HG03064 (cell line): ENCODE measurements around the gene MRPS34.

ENCODE experiments used
- ATAC-seq: cut with Tn5 transposase; IDR thresholded peaks from one replicate; pipeline ENCODE4 v1.9.1; 2021; ENCODE audit warnings: low read depth; ENCODE audit not compliant: unreplicated experiment

MRPS34 gene

DNA sequence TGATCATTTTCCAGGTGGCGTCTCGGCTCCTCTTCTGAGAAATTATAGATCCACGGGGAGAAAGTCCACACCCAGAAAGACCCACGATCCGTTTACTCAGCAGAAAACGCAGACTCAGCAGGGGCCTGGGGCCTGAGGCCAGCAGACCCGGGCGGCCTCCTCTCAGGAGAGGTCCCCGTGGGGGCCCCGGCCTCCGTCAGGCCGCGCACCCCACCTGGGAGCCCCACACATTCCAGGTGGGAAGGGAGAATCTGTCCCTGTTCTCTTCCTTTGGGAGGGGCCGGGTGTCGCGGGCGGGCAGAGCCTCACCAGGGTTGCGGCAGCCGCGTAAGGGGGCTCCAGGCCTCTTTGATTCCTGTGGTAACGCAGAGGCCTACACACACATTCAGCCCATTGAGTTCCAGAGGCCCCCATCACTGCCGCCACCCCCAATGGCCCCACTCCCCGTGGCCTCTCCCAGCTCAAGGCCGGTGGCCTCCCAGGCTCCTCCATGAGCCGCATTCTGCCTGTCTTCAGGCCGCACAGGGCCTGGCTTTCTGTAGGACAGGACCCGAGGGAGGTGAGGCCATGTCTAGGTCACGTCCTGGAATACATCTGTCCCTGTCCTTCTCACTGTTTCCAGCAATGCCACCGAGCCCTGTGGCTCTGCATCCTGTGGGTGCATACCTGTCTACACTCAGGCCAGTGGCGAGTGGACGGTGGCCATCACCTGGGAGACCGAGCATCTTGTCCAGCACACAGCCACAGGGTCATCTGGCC is 22.2 kb upstream of the MRPS34 start:
- ATAC-seq, result no peak

DNA sequence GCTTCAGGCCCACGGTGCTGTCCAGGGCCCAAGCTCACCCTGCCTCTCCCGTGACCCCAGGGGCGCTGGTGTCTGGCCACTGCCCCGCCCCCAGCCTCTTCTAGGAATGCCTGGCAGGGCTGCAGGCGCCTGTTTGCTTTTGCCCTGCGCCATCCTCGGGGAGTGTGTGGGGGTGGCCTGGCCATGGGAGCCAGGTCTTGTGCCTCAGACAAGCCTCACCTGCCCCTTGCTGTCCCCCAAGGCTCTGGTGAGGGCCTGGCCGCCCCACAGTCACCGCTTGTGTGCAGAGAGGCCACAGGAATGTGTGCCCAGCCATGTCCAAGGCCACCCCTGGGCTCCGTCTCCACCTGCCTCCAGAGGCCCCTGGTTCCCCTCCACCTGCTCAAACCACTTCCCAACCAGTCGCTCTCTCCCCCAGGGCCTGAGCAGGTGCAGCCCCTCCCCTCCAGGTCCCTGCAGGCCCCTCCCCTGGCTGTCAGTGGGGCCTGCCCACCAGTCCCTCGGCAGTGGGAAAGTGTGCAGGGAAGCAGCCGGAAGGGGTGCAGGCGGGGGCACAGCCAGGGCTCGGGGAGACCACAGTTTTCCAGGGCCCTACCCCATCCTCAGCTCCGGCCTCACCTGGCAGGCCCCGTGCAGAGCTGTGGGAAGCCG is 21.4 kb upstream of the MRPS34 start:
- no peak for ATAC-seq

DNA sequence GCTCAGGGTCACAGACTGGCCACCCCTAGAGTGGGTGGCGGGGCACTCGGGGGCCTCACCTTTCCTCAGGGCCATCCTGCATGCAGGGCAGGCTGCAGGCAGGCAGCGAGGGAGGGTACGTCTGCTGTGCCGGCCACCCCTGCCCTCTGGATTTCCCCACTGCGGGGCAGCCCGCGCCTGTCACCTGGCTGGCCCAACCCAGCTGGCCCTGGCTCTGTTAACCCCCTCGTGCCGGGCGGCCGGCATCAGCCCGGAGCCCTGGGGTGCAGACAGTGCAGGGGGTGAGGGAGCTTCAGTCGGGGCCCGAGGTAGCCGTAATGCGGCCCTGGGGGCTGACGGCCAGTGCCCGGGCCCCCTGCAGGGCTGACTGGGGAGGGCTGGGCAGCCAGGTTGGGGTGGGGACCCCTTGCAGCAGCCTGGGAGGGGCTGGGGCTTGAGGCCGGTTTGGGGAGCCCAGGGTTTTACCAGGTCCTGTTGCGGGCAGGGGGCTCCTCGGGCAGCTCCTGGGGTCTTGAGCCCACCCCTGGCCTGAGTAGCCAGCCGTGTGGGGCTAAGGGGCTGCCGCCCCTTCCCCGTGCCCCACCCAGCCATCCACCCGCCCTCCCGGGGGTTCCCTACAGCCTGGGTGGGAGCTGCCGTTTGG is 20.8 kb upstream of the MRPS34 start, which contains the start of gene IGFALS:
IGFALS (minus strand) TSS at position 128 of the 643 bp plus-strand sequence; CDS start at position 75, 53 bp downstream.
- no peak for ATAC-seq

DNA sequence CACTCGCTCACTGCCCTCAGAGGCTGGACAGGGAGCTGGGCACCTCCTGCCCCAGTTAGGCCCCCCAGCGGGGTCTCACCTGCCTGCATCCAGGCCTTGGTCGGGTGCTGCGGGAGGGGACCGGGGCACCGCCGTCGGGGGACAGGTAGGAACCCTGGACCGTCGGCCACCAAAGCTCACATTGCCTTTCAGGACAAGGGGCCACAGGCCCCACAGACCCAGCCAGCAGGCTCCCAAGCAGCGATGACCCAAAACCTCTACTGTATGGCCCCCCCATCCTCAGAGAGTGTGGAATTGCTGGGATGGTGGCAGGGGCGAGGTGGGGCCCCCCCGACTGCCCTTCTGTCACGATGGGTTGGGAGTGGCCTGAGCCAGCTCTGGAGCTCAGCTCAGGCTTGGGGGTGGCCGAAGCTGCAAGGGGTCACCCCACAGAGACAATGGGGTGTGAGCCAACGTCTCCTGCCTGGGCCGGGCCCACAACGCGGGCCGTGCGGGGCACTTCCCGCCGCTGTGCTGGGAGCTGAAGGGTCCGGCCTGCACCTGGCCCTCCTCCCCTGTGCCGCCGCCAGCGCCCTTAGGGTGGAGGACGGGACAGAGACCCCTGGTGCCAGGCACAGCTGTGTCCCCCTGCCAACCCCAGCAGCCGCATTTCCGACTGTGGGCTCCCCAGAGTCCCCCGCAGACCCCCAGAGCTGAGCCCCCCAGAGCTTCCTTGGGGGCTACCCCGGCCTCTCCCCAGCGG is 20.1 kb upstream of the MRPS34 start:
- ATAC-seq, result no peak

DNA sequence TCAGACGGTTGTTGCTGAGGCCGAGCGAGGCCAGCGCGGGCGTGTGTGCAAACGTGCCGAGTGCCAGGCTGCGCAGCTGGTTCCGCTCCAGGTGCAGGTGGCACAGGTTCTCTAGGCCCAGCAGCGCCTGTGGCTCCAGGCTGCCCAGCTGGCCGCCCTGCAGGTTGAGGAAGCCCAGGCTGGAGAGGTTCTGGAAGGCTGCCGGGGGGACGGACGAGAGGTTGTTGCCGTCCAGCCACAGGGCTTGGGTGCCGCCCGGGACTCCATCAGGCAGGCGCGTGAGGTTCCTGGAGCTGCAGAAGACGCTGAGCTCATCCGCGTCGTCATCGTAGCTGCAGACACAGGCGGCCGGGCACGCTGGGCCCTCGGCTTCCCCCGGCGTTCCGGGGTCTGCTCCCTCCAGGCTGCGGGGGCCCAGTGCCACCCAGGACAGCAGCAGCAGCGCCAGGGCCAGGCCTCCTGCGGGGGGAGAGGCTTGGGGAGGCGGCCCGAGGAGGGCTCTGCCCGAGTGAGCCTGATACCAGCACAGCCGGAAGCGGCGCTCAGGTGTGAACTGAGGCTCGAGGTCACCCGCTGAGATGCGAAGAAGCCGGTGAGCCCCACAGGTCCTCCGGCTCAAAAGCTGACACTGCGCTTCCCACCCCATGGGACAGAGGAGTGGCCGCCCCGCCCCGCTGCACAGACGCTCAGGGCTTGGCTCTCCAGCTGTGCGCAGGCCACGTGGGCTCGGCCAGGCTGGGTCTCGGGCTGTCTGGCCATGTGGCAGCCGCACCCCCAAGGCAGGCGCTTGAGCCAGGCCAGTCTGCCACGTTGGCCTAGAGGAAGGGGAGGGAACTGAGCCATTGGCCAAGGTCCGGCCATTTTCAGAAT is 19.2 kb upstream of the MRPS34 start:
- ATAC-seq, result no peak

DNA sequence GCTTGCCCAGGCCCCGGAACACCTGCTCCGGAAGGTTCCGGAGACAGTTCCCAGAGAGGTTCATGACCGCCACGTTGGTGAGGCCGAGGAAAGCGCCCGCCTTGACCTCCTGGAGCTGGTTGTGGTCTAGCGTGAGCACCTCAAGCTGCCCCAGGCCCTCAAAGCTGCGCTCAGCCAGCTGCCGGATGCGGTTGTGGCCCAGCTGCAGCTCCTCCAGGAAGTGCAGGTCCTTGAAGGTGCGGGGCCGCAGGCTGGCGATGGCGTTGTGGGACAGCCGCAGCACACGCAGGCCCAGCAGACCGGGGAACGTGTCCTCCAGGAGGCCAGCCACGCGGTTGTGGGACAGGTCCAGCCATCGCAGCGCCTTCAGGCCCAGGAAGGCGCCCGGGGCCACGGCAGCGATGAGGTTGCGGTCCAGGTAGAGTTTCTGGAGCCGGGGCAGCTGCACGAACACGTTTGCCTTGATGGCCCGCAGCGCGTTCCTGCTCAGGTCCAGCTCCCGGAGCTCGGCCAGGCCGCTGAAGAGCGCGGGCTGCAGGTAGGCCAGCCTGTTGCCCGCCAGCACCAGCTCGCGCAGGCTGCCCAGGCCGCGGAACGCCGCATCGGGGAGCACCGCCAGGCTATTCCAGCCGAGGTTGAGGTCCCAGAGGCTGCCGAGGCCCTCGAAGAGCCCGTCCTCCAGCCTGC is 18.5 kb upstream of the MRPS34 start:
- ATAC-seq, result no peak

DNA sequence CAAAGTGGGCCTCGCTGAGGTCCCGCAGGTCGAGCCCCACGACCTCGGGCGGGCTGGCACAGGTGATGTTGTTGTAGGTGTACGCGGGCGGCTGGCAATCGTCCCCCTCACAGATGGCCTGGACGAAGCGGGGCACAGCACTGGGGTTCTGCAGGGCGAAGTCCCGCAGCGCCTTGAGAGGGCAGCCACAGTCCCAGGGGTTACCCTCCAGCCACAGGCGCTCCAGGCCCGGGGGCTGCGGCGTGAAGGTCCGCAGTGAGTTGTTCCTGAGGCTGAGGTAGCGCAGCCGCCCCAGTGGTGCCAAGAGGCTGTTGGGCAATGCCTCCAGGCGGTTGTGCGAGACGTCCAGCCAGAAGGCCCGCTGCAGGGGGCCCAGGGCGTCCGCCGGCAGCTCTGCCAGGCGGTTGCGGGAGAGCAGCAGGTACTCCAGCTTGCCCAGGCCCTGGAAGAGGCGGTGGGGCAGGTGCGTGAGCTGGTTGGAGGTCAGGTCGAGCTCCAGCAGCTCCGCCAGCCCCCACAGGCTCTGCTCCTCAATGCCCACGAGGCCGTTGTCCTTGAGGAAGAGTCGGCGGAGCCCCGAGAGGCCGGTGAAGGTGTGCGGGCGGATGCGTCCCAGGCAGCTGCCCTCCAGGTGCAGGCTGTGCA is 17.8 kb upstream of the MRPS34 start:
- no peak for ATAC-seq

DNA sequence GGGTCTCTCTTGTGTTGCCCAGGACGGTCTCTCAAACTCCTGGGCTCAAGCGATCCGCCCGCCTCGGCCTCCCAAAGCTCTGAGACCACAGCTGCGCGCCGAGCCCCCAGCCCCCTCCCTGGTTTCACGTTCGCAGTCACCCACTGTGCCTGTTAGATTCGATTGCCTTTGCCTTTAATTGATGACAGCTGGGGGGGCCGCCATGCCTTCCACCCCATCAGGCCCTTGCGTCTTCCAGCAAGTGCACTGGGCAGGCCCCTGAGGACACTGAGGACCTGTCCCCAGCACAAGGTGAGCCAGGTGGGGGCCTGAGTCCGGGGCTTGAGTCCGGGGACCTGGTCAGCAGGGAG is 17.3 kb upstream of the MRPS34 start:
- ATAC-seq, result no peak

DNA sequence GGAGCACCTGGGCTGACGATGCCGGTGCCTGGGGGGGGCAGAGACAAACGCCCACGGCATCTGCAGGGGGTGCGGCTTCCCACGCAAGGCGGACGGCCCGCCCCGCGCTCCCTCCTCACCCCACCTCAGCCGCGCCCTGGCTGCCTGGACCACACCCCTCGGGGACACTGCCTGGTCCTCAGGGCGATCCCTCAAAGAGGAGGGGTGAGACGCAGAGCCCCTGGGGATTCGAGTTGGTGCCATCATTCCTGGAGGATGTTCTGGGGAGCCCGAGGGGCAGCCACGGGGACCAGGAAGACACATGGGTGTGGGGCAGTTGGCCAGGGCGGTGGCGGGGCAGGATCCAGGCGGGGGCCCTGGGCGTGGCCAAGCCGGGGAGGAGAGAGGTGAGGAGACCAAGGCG is 16.7 kb upstream of the MRPS34 start:
- no peak for ATAC-seq

DNA sequence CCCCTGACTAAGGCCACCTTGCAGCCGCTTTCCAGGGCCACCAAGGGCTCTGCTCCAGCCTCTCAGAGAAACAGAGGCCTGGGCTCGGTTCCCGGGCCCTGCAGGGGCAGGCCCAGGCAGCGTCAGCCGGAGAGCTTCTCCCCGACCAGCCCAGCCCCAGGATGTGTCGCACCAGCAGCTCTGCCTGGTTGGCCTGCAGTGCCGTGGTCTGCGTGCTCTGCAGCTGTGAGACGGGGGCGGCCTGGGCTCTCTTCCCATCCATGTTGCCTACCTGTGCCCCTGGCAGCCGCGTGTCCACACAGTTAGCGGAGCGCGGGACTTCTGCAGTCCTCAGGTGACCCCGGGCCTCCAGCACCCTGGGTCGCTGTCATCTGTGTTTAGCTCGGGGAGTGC is 15.8 kb upstream of the MRPS34 start:
- ATAC-seq, result no peak

DNA sequence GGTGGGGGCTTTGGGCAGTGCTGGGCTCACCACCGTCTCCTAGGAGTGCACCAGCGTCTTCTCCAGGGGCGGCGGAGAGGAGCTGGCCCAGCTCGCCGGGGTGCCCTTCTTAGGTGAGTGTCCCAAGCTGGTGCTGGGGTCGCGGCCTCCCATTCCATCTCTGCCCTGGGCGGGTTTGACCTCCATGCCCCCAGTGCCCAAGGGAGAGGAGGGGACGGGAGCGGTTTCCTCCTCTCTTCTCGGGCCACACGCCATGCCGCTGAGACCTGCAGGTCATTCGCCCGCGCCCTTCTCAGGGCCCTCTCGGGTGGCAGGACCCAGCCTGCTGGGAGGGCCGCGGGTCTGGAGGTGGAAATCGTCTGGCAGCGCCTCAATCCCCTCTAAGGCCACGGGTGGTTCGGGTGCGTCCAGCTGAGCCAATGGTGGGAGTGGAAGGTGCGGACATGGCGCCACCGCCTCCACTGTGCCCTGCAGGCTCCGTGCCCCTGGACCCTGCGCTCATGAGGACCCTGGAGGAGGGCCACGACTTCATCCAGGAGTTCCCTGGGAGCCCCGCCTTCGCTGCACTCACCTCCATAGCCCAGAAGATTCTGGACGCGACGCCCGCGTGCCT is 15.3 kb upstream of the MRPS34 start:
- ATAC-seq, result no peak

DNA sequence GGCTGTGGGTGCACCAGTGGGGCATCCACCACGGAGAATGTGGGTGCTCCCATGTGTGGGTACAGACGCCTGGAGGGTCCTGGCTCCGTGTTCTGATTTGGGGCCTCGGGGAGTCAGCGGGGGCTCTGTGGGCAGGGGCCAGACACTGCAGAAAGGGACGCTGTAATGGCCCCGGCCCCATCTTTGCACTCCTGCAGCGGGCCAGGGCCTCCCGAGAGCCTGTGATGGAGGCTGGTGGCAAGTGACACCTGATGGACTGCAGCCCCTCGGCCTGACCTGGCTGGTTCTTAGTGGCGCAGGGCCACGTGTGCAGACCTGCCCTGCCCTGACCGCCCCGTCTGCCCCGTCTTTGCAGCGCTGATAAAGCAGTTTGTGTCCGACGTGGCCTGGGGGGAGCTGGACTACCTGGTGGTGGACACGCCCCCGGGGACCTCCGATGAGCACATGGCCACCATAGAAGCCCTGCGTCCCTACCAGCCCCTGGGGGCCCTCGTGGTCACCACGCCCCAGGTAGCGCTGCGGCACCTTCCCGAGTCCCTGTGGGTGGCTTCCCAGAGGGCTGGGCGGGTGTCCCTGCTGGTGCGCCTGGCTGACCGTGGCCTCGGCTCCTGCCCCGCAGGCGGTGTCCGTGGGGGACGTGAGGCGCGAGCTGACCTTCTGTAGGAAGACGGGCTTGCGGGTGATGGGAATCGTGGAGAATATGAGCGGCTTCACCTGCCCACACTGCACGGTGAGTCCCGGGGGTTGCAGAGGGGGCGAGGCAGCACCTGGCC is 14.6 kb upstream of the MRPS34 start:
- ATAC-seq, result no peak

DNA sequence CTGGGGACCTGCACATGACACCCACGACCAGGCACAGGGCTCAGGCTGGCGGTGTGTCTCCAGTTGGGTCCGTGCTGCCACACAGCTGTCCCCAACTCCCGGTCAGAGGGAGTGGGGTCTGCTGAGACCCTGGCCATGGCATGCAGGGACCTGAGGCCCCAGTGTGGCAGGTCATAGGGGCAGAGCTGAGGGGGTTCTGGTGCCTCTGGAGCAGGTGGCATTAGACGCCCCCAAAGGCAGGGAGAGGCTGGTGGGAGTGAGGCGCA is 14.1 kb upstream of the MRPS34 start:
- ATAC-seq, result no peak

DNA sequence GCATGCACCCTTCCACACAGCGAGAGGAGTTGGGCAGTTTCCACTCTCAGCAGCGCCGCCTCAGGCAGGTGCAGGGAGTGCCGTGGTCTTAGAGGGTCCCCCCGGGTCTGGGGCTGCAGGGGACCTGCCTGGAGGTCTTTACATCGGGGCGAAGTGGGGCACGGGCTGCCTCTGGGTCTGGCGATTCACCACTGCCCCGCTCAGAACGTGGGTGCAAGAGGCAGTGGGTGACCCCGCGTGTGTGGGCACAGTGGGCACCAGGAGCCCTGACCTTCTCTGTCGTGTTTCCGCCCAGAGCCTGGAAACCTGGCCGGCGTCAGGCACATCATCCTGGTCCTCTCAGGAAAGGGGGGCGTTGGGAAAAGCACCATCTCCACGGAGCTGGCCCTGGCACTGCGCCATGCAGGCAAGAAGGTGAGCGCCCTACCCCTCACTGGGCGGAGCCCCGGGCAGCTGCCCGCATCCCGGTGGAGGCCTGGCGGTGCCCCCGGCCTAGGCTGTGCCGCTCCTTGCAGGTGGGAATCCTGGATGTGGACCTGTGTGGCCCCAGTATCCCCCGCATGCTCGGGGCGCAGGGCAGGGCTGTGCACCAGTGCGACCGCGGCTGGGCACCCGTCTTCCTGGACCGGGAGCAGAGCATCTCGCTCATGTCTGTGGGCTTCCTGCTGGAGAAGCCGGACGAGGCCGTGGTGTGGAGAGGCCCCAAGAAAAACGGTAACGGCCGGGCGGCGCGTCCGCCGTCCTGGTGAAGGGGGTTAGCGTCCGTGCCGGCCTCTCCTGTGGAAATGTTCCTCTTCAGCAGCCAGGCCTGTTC is 13.5 kb upstream of the MRPS34 start:
- ATAC-seq, result no peak

DNA sequence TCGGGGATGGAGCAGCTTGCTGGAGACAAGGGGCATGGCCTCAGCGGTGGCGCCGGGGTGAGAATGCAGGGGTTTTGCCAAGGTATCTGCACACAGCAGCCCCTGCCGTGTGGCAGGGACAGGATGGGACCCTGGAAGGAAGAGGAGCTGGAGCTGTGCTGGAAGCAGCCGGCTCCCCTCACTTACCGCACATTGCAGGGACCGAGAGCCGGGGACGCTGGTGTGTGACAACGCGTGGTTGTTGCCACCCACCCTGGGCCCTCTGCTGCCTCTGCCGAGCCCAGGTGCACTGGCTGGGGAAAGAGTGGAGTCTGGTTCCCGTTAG is 12.9 kb upstream of the MRPS34 start:
- no peak for ATAC-seq

DNA sequence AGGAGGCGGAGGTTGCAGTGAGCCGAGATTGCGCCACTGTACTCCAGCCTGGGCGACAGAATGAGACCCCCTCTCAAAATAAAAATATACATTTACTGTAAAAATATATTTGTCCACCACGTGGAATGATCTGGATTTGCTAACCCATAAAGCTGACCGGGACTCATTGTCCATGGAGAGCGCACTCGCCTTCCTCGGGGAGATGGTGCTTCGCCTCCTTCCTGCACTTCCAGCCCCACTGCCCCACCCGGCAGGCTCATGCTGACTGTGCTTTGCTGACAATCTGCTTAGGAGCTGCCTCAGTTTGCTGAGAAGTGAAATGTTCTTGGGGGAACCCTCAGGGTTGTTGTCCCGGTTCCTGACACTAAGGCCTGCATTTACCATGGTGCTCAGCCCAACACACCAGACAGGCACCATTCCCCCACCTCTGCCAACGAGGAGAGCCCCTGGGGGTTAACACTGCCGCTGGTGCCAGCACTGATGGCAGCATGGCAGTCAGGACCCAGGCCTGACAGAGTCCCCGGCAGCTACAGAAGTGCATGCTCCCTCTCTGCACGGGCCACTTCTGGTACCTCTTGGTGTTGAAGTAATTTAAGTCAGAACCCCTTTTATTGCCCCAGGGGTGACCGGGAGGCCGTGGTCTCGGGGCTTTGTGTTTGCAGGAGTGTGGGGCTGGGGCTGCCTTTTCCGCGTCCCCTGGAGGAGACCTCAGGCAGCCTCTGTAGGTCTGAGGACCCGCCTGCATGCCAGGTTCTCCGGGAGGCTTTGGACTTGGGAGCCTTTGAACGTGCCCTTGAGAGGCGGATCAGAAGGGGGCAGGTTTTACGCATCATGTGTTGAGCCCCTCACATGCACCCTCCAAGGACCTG is 12.3 kb upstream of the MRPS34 start:
- no peak for ATAC-seq
